T-helper 1 cell treated with Interleukin-12 subunit alpha and Interleukin-12 subunit beta and Interleukin-4 antibody, amounts not matched to agents 30 μg/mL and 1 μg/mL, for 36 hours (primary cell): Measurements from ENCODE around the gene DAP.
"Not testable (repeated sequence)": the region's sequence is repeated elsewhere in the genome, so short reads cannot be mapped to it uniquely, and the experiment has no call there.

Source experiments
- H3K27ac Mint-ChIP-seq: one replicate; pipeline ENCODE4 v1.8.0; 2021; ENCODE audit warnings: mild to moderate bottlenecking, mixed read lengths
- H3K27me3 Mint-ChIP-seq: one replicate; pipeline ENCODE4 v1.8.0; 2021; ENCODE audit warnings: low read depth, mixed read lengths
- H3K36me3 Mint-ChIP-seq: one replicate; pipeline ENCODE4 v1.8.0; 2021; ENCODE audit warnings: low read depth, mixed read lengths
- H3K4me1 Mint-ChIP-seq: one replicate; pipeline ENCODE4 v1.8.0; 2021; ENCODE audit warnings: low read depth, mixed read lengths
- H3K4me3 Mint-ChIP-seq: one replicate; pipeline ENCODE4 v1.8.0; 2021; ENCODE audit warnings: mild to moderate bottlenecking, moderate library complexity, mixed read lengths
- H3K9me3 Mint-ChIP-seq: one replicate; pipeline ENCODE4 v1.8.0; 2021; ENCODE audit warnings: mixed read lengths

DAP gene

DNA sequence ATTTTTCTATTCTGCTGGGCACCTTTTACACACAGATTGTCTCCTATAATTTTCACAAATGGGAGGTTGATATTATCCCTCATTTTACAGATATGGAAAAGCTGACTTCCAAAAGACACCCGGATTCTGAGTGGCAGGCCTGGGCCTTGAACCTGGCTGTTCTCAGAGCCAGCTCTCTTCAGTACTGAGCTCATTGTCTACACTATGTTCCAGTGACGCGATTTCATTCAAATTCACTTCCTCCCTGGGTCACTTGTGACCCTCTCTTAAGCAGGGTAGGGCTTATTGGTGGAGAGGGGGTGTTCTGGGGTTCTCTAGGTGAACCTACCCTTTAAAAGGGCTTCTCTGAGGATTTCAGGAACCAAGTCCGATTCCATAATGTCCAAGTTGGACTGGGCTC is 127.0 kb downstream of the DAP start:
- H3K36me3 Mint-ChIP-seq: peaks cover 18% of the 10 kb centered on the region
- H3K27ac Mint-ChIP-seq: peak overlapping the region; percentile 95
- H3K9me3 Mint-ChIP-seq: peaks cover 13% of the 10 kb centered on the region
- peaks cover 61% of the 10 kb centered on the region for H3K4me1 Mint-ChIP-seq
- peak overlapping the region; percentile 65 for H3K4me3 Mint-ChIP-seq
- no peaks in the 10 kb centered on the region for H3K27me3 Mint-ChIP-seq

DNA sequence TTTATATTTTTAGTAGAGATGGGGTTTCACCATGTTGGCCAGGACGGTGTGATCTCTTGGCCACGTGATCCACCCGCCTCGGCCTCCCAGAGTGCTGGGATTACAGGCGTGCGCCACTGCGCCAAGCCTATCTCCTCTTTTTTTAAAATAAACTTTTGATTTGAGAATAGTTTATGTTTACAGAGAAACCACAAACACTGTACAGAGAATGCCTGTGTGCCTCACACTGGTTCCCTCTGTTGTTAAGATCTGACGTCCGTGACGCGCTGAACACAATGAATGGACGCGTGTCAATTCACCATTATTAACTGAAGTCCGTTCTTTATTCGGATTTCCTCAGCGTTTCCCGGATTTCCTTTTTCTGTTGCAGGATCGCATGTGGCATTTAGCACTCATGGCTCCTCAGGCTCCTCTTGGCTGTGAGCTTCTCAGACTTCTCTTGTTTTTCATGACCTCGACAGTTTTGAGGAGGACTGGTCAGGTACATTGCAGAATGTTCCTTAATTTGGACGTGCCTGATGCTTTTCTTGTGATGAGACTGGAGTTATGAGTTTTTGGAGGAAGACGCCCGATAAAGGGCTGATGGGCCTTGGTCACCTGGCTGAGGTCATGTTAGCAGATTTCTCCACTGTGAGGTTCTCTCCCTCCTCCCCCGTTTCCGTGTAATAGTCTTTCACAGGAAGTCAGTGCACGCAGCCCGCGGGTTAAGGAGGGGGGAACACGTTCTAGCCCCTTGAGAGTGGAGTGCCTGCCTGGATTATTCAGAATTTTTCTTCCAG is 127.6 kb downstream of the DAP start:
- H3K9me3 Mint-ChIP-seq: peaks cover 9% of the 10 kb centered on the region
- H3K27me3 Mint-ChIP-seq: peaks cover 5% of the 10 kb centered on the region
- peak overlapping the region; percentile 65 for H3K4me3 Mint-ChIP-seq
- H3K27ac Mint-ChIP-seq: peak overlapping the region; percentile 95
- peaks cover 19% of the 10 kb centered on the region for H3K36me3 Mint-ChIP-seq
- H3K4me1 Mint-ChIP-seq: peaks cover 63% of the 10 kb centered on the region

DNA sequence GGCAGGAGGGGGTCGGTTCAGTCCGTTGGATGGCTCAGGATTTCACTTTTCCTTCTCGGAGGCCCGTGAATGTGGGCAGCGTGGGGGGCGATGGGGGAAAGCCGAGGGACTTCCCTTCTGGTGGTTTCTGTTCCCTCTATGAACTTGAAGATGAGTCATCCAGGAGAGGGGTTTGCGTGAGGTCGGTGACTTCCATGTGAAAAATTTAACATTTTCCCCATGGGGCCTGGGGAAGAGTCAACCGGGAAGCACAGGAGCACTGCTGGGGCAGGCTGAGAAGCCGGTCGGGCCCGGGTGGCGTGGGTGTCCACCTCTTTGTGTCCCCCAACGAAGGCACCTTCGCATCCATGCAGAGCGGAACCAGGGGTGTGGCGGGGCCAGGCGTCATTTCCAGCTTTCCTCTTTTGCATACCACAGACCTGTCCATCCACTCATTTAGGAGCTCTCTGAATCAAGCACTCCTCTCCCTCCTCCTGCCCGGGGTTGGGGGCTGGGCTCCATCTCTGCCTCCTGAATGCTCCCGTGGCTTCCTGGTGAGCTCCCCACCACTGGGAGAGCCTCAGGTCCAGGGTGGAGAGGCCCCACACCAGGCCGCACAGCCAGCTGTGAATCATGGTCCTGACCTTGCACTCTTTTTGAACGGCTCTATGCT is 128.8 kb downstream of the DAP start:
- peaks cover 7% of the 10 kb centered on the region for H3K9me3 Mint-ChIP-seq
- peak overlapping the region; percentile 50 for H3K4me3 Mint-ChIP-seq
- peak overlapping the region; percentile 74 for H3K27ac Mint-ChIP-seq
- H3K36me3 Mint-ChIP-seq: peaks cover 13% of the 10 kb centered on the region
- H3K27me3 Mint-ChIP-seq: peaks cover 5% of the 10 kb centered on the region
- peaks cover 66% of the 10 kb centered on the region for H3K4me1 Mint-ChIP-seq

DNA sequence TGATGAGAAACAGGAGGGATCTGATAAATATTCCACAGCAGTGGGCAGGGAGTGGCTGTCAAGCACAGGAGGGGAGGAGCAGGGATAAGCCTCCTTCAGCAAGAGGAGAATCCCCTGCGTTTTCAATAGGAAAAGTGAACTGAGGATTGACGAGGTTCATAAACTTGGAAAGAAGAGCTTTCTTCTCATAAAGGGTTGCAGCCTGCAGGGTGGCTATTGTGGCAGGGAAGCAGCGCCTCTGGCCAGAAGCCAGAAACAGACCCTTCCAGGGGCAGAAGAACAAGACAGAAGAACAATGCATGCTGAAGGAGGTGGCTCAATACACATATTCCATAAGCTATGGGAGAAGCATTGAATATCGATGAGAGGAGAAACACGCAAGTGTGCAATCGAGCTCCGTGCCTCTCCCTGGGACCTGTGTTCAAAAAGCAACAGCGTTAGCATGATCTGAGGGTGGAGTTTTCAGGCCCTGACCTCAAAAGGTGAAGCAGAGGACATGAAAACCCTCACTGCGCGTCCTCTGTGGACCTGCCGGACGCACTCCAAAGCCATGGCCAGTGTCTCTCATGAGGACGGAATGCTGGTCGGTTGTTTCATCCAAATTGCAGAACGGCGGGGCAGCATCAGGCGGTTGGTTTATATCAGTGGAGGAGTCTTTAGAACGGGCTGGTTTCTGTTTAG is 129.6 kb downstream of the DAP start:
- H3K27ac Mint-ChIP-seq: peak overlapping the region; percentile 74
- H3K27me3 Mint-ChIP-seq: peaks cover 5% of the 10 kb centered on the region
- peaks cover 13% of the 10 kb centered on the region for H3K36me3 Mint-ChIP-seq
- peaks cover 7% of the 10 kb centered on the region for H3K9me3 Mint-ChIP-seq
- H3K4me1 Mint-ChIP-seq: peaks cover 65% of the 10 kb centered on the region
- H3K4me3 Mint-ChIP-seq: peak overlapping the region; percentile 50

DNA sequence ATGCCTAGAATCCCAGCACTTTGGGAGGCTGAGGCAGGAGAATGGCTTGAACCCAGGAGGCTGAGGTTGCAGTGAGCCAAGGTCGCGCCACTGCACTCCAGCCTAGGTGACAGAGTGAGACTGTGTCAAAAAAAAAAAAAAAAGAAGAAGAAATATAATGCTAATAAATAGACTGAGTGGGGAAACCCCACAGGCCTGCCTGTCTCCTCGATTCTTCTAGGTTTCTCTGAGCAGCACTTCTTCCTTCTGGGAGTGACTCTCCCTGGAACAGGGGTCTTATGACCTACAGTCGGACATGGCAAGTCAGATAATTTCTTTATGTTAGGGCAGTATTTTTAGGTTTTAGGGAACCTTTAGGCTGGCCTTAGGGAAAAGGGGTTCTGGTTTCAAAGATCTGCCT is 130.3 kb downstream of the DAP start:
- Mint-ChIP-seq H3K4me3 (peak overlapping the region; percentile 7), H3K27ac (peak overlapping the region; percentile 32), H3K4me1 (peaks cover 63% of the 10 kb centered on the region), H3K36me3 (peaks cover 13% of the 10 kb centered on the region)
- not testable (repeated sequence) for H3K27me3 Mint-ChIP-seq, H3K9me3 Mint-ChIP-seq

DNA sequence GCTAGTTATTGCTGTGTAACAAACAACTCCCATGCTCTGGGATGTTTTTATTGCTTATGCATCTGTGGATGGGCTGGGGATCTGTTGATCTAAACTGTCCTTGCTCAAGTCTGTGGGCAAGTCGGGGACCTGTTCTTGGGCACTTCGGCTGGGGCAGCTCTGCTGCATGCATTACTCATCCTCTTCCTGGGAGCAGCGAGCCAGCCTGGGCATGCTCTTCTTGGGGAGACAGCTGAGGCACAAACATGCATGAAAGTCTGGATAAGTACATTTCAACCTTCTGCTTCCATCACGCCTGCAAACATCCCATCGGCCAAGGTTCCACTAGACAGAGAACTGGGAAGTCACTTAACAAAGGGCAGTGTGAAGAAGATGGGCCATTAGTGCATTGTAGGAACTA is 130.9 kb downstream of the DAP start:
- no peak overlapping the region for H3K4me3 Mint-ChIP-seq
- H3K27me3 Mint-ChIP-seq: peaks cover 5% of the 10 kb centered on the region
- H3K27ac Mint-ChIP-seq: peak overlapping the region; percentile 22
- H3K4me1 Mint-ChIP-seq: peaks cover 60% of the 10 kb centered on the region
- peaks cover 19% of the 10 kb centered on the region for H3K36me3 Mint-ChIP-seq
- peaks cover 7% of the 10 kb centered on the region for H3K9me3 Mint-ChIP-seq

DNA sequence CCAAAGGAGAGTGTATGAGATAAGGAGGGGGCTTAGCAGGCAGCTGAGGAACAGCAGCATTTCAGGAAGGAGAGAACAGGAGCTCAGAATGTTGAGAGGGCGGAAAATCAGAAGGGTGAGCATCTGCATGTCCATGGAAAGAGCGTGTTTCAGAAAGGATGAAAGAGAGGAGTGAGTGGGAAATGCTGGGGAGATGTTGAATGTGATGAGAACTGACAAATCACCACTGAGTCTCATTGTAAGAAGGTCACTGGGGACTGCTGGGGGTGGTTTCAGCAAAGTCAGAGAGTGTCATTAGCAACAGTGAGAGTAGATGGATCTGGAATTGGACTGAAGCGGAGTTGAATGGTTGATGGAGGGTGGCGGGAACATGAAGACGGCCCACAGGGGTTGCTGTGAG is 131.4 kb downstream of the DAP start:
- Mint-ChIP-seq H3K27me3 (peaks cover 5% of the 10 kb centered on the region), H3K27ac (no peak overlapping the region), H3K9me3 (peaks cover 7% of the 10 kb centered on the region), H3K4me3 (no peak overlapping the region), H3K36me3 (peaks cover 20% of the 10 kb centered on the region), H3K4me1 (peaks cover 56% of the 10 kb centered on the region)
